K562 (cell line): Measurements from ENCODE around the gene IRF5. TPM values are rescaled to one million over a fixed set of nuclear protein-coding genes. Genes with fewer than 3 reads are reported as not detected.

Experiments
- ATAC-seq: fragments of 200-7000 bp; cut with Tn5 transposase; 3 replicates; pipeline ENCODE4 v1.9.1; 2020; ENCODE audit warnings: moderate library complexity
- BruUV-seq: library from RNA; stranded (reverse); fragments of 400-500 nt; replicated peaks from 2 replicates; lab custom pipeline; 2021; lab: Mats Ljungman, UMichigan
- CTCF ChIA-PET: fragments of 300-600 bp; formaldehyde crosslinking; extraction: SDS; loops from one replicate; lab custom pipeline; 2021; ENCODE audit warnings: low intra/inter-chr PET ratio; lab: Yijun Ruan, JAX
- POLR2A ChIA-PET: fragments of 300-600, 350-650 bp; sonication (Branson Sonifier 250); formaldehyde crosslinking; extraction: SDS; loops from one replicate; lab custom pipeline; 2021; ENCODE audit warnings: antibody characterized with exemption, inconsistent platforms; lab: Yijun Ruan, JAX
- DNase-seq, 4 experiments: peaks; one replicate each; pipeline versions ENCODE4 v3.0.0 to v3.0.0-alpha.2; 2011 to 2018; ENCODE audit warnings: low spot score in 3 of 4, mixed read lengths in 3 of 4; ENCODE audit errors: extremely low read depth in 1 of 4
- FAIRE-seq: peaks from 2 replicates; lab custom pipeline; 2011; peaks lifted over from hg19 to GRCh38; lab: Jason Lieb, UNC
- H2AFZ ChIP-seq: 2 replicates; pipeline ENCODE4 v1.6.0; 2011; ENCODE audit warnings: low read depth, low read length, control low read depth, inconsistent platforms
- H3K27ac ChIP-seq: fragments of 200-600 bp; 3 replicates; pipeline ENCODE4 v1.8.0; 2011; ENCODE audit warnings: low read depth, mild to moderate bottlenecking, control low read depth, inconsistent platforms, low read length, moderate library complexity, mixed read lengths; ENCODE audit errors: extremely low read depth
- H3K27me3 ChIP-seq, 2 experiments: fragments of 300-600 bp in 1 of 2; 2 replicates in 1 of 2; 3 replicates in 1 of 2; pipeline versions ENCODE4 v1.6.0 to v1.8.0; 2011; ENCODE audit warnings: inconsistent platforms in 2 of 2, low read length in 2 of 2, mild to moderate bottlenecking in 1 of 2, mixed read lengths in 1 of 2, moderate library complexity in 1 of 2; ENCODE audit not compliant: control insufficient read depth in 2 of 2, insufficient read depth in 2 of 2
- H3K36me3 ChIP-seq: fragments of 300-600 bp; 3 replicates; pipeline ENCODE4 v1.8.0; 2011; ENCODE audit warnings: mild to moderate bottlenecking, low read length, inconsistent platforms; ENCODE audit not compliant: control insufficient read depth, insufficient read depth
- H3K4me1 ChIP-seq, 2 experiments: fragments of 200-600 bp in 1 of 2; replicated peaks in 1 of 2; 2 replicates in 1 of 2; 3 replicates in 1 of 2; pipeline versions ENCODE4 v1.5.1 to v1.8.0; 2011; ENCODE audit warnings: inconsistent platforms in 2 of 2, low read length in 2 of 2, mild to moderate bottlenecking in 1 of 2, mixed read lengths in 1 of 2, moderate library complexity in 1 of 2; ENCODE audit not compliant: control insufficient read depth in 2 of 2, insufficient read depth in 2 of 2
- H3K4me2 ChIP-seq: 2 replicates; pipeline ENCODE4 v1.6.1; 2011; ENCODE audit warnings: low read length, control low read depth, inconsistent platforms, mixed read lengths; ENCODE audit not compliant: insufficient read depth
- H3K4me3 ChIP-seq: fragments of 200-600 bp; sonication (generic), shearing (Covaris generic); 2 replicates; pipeline ENCODE4 v1.5.1; 2016; ENCODE audit warnings: control low read depth, inconsistent platforms
- H3K79me2 ChIP-seq: fragments of 200-600 bp; 3 replicates; pipeline ENCODE4 v1.8.0; 2011; ENCODE audit warnings: low read length, inconsistent platforms; ENCODE audit not compliant: control insufficient read depth, insufficient read depth
- H3K9ac ChIP-seq, 2 experiments: 2 replicates each; pipeline versions ENCODE4 v1.6.0 to v1.6.1; 2011; ENCODE audit warnings: low read depth in 2 of 2, low read length in 2 of 2, control low read depth in 1 of 2, inconsistent platforms in 1 of 2, mild to moderate bottlenecking in 1 of 2, mixed read lengths in 1 of 2; ENCODE audit not compliant: insufficient read depth in 1 of 2
- H3K9me1 ChIP-seq: one replicate; pipeline ENCODE4 v1.6.0; 2011; ENCODE audit warnings: inconsistent platforms, mild to moderate bottlenecking, low read length, moderate library complexity; ENCODE audit not compliant: control insufficient read depth, insufficient read depth
- H3K9me3 ChIP-seq: replicated peaks from 2 replicates; pipeline ENCODE4 v1.5.1; 2011; ENCODE audit warnings: low read depth, low read length, inconsistent platforms; ENCODE audit not compliant: control insufficient read depth, insufficient read depth
- H4K20me1 ChIP-seq: replicated peaks from 2 replicates; pipeline ENCODE4 v1.6.1; 2011; ENCODE audit warnings: low read length, inconsistent platforms, mixed read lengths; ENCODE audit not compliant: control insufficient read depth, insufficient read depth
- ARNT ChIP-seq, 2 experiments: fragments of 450-650 bp; IDR thresholded peaks; 2 replicates each; pipeline ENCODE4 v1.6.1; 2016; ENCODE audit warnings: mild to moderate bottlenecking in 1 of 2
- BRCA1 ChIP-seq, 2 experiments: fragments of 450-650 bp in 1 of 2; sonication (generic) in 1 of 2; formaldehyde crosslinking in 1 of 2; IDR thresholded peaks; 2 replicates each; pipeline versions ENCODE4 v1.5.0 to v1.6.1; 2017 to 2020; ENCODE audit warnings: mild to moderate bottlenecking in 1 of 2, missing genetic modification reagents in 1 of 2
- HNRNPH1 ChIP-seq: fragments of 200-400 bp; formaldehyde crosslinking; optimal IDR thresholded peaks from 2 replicates; pipeline ENCODE3; 2017; ENCODE audit warnings: low read depth, mild to moderate bottlenecking, low read length, moderate library complexity
- KAT8 ChIP-seq: fragments of 450-650 bp; IDR thresholded peaks from 2 replicates; pipeline ENCODE4 v1.6.1; 2016; ENCODE audit warnings: low read depth, mild to moderate bottlenecking
- MAFG ChIP-seq: fragments of 450-650 bp; conservative IDR thresholded peaks from 2 replicates; pipeline ENCODE4 v1.6.1; 2016; ENCODE audit warnings: missing genetic modification characterization, missing compliant biosample characterization
- MCM5 ChIP-seq: fragments of 450-650 bp; IDR thresholded peaks from 2 replicates; pipeline ENCODE4 v1.6.1; 2016; ENCODE audit warnings: low read depth
- MED1 ChIP-seq: sonication (generic); formaldehyde crosslinking; IDR thresholded peaks from 2 replicates; pipeline ENCODE4 v1.8.1; 2023; ENCODE audit warnings: missing genetic modification reagents, borderline replicate concordance
- NCOA1 ChIP-seq: fragments of 450-650 bp; IDR thresholded peaks from 2 replicates; pipeline ENCODE4 v1.6.1; 2016; ENCODE audit warnings: low read depth
- POLR2A ChIP-seq: fragments of 450-650 bp; conservative IDR thresholded peaks from 2 replicates; pipeline ENCODE4 v1.6.1; 2016
- ZNF444 ChIP-seq: fragments of 250-450 bp; sonication (Bioruptor Pico); IDR thresholded peaks from 2 replicates; pipeline ENCODE4 v1.4.0; 2020; ENCODE audit warnings: mild to moderate bottlenecking, moderate library complexity
- ZNF507 ChIP-seq: conservative IDR thresholded peaks from 2 replicates; pipeline ENCODE4 v1.6.1; 2017; ENCODE audit warnings: missing genetic modification characterization, missing compliant biosample characterization
- ZNF589 ChIP-seq: fragments of 200-800 bp; sonication (Bioruptor generic); IDR thresholded peaks from 2 replicates; pipeline ENCODE4 v1.6.1; 2016; ENCODE audit warnings: low read depth, missing genetic modification characterization, missing compliant biosample characterization
- WGBS: fragments of 100-300 bp; shearing (Covaris generic); methylation state at CpG from one replicate; pipeline ENCODE4 v1.1.6; 2016; ENCODE audit warnings: low coverage, mixed read lengths; ENCODE audit not compliant: insufficient coverage; ENCODE audit errors: missing lambda C conversion rate; 5-methylcytosine and 5-hydroxymethylcytosine counted together
- in situ Hi-C: fragments of 300-500 bp; cut with MboI; formaldehyde crosslinking; loops from 4 replicates; pipeline ENCODE4 v1.15.0; 2018; ENCODE audit warnings: inconsistent platforms, mixed read lengths
- intact Hi-C: fragments of 100-400 bp; cut with micrococcal nuclease; formaldehyde crosslinking; loops from 2 replicates; pipeline ENCODE4 v1.14.2; 2022
- polyA plus RNA-seq, 8 experiments: library from polyadenylated mRNA; depleted of rRNA in 4 of 8; stranded (reverse) in 5 of 8; unstranded in 3 of 8; fragments of >200 nt; fragmentation: Nextera tagmentation in 2 of 8; fragmentation: Illumina TruSeq in 1 of 8; extraction: Ambion mirVana in 2 of 8; extraction: Trizol in 1 of 8; gene quantifications; 2 replicates each; pipeline versions ENCODE4 v1.2.1 to v1.2.3, GENCODE V29; 2011 to 2014; ENCODE audit warnings: inconsistent platforms in 1 of 8, missing spikeins in 1 of 8
- total RNA-seq, 7 experiments: library from RNA; depleted of rRNA in 6 of 7; stranded (reverse); fragments of >200 nt in 6 of 7; fragmentation: Illumina TruSeq in 2 of 7; extraction: Trizol in 2 of 7; gene quantifications; 2 replicates each; pipeline versions ENCODE4 v1.2.1 to v1.2.3, GENCODE V29; 2011 to 2021; ENCODE audit warnings: low replicate concordance in 1 of 7

The IRF5 gene
- total and polyA plus RNA-seq, 9 of the 15 experiments (the other 6 are each of a cell fraction or from before 2014, with no cell fraction given): 0.04 TPM; not detected in 8

GRCh38 chr7:128932862-128933179 lies 4.9 kb upstream of the IRF5 start:
- DNase-seq: no peak
- intact Hi-C loops: no loop called here
- Histone ChIP-seq H3K4me1 (peaks cover 0 to 10% of the 10 kb centered on the region in 2 experiments; a peak in 1 of 5 replicates), H3K27ac (no peak overlapping the region), H3K36me3 (no peaks in the 10 kb centered on the region), H3K9me3 (no peaks in the 10 kb centered on the region), H3K9ac (no peak overlapping the region), H3K4me2 (no peak overlapping the region), H3K79me2 (no peaks in the 10 kb centered on the region), H3K27me3 (peaks cover 65 to 88% of the 10 kb centered on the region in 2 experiments), H3K9me1 (no peaks in the 10 kb centered on the region), H3K4me3 (no peak overlapping the region), H4K20me1 (0 out of 2 replicates have a peak, but pooled peaks cover 4% of the 10 kb centered on the region), H2AFZ (no peak overlapping the region)
- CTCF ChIA-PET: no interaction called here
- BruUV-seq: no TSS peak
- 14% methylated on average over 4 of the region's 4 CpGs for WGBS
- ATAC-seq: no peak
- POLR2A ChIA-PET: interaction anchor here (0.9 to 2.5 kb wide), 4 partner anchors 11 to 119 kb away, joined by 3 to 8 read pairs (median 4); partner anchors contain the start of gene KCP
- no peak for FAIRE-seq
- TF ChIP-seq KAT8 (no peak), POLR2A (no peak), MCM5 (no peak), ZNF444 (CRISPR knock-in tag) (no peak), MAFG (no peak), ZNF589 (CRISPR knock-in tag) (no peak), ZNF507 (tag) (no peak), BRCA1 (IDR thresholded peaks at IDR 0.05) (no peak), BRCA1 (CRISPR knock-in tag; IDR thresholded peaks at IDR 0.05) (no peak), ARNT (IDR thresholded peaks at IDR 0.05) (no peak), HNRNPH1 (no peak), MED1 (CRISPR knock-in tag) (no peak), NCOA1 (no peak)
- in situ Hi-C loops: no loop called here
